GM18508 (cell line): Measurements from ENCODE around the gene WNT9B.

Experiments used
- ATAC-seq: cut with Tn5 transposase; IDR thresholded peaks from one replicate; pipeline ENCODE4 v1.9.1; 2021; ENCODE audit warnings: moderate number of reproducible peaks; ENCODE audit not compliant: insufficient read depth, unreplicated experiment

WNT9B gene, protein sequence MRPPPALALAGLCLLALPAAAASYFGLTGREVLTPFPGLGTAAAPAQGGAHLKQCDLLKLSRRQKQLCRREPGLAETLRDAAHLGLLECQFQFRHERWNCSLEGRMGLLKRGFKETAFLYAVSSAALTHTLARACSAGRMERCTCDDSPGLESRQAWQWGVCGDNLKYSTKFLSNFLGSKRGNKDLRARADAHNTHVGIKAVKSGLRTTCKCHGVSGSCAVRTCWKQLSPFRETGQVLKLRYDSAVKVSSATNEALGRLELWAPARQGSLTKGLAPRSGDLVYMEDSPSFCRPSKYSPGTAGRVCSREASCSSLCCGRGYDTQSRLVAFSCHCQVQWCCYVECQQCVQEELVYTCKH

GRCh38 chr17:46851029-46851741, at the start of gene WNT9B:
TSS of gene WNT9B (plus strand) at chr17:46851583. CDS start at chr17:46851639, 56 bp downstream.
- ATAC-seq: no peak

- ATAC-seq: no peak
Measured at GRCh38 chr17:46802800-46803199, 48.6 kb upstream of the WNT9B start.

GRCh38 chr17:46803544-46803943, 47.8 kb upstream of the WNT9B start:
- ATAC-seq: no peak

- ATAC-seq: no peak
Measured at GRCh38 chr17:46805771-46806170, 45.6 kb upstream of the WNT9B start.

GRCh38 chr17:46809110-46809571, 42.2 kb upstream of the WNT9B start:
- no peak for ATAC-seq

- ATAC-seq: no peak
Measured at GRCh38 chr17:46810837-46811236, 40.5 kb upstream of the WNT9B start.

- ATAC-seq: no peak
Measured at GRCh38 chr17:46811978-46812583, 39.3 kb upstream of the WNT9B start.

GRCh38 chr17:46812624-46813318, 38.6 kb upstream of the WNT9B start:
- ATAC-seq: no peak

DNA sequence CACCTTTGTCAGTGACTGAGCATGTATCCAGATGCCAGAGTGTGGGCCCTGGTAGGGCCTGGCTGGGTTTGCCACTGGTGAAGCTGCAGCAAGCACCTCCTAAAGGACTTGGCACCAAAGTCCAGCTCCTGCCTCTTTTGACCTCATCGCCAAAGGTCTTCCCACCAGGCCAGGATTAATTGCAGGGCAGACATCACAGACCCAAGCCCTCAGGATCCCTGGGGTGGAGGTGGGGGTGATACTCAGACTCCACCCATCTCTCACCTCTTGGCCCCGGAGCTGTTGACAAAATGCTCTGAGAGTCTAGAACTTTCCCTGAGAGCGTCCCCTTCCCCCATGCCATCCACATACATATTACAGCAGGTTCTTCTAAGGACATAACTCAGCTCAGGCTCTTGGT, 37.5 kb upstream of the WNT9B start:
- ATAC-seq: no peak

DNA sequence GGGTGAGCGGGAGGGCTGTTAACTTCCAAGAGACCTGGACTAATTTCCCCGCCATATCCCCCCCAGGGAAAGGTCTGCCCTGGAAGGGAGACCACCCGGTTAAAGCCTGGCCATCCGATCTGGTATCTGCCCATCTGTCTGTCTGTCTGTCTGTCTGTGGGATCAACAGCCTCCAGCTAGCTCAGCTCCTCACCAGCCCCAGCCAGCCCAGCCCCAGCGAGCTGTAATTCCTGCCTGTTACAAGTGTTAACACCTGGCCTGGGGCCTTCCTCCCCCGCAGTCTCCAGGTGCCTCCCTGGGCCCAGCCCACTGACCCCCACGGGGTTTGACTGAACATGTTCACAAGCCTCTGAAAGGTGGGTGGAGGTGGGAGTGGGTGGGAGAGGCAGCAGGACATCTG, 36.9 kb upstream of the WNT9B start:
- no peak for ATAC-seq

- ATAC-seq: no peak
Measured at GRCh38 chr17:46815474-46816353, 35.7 kb upstream of the WNT9B start.

DNA sequence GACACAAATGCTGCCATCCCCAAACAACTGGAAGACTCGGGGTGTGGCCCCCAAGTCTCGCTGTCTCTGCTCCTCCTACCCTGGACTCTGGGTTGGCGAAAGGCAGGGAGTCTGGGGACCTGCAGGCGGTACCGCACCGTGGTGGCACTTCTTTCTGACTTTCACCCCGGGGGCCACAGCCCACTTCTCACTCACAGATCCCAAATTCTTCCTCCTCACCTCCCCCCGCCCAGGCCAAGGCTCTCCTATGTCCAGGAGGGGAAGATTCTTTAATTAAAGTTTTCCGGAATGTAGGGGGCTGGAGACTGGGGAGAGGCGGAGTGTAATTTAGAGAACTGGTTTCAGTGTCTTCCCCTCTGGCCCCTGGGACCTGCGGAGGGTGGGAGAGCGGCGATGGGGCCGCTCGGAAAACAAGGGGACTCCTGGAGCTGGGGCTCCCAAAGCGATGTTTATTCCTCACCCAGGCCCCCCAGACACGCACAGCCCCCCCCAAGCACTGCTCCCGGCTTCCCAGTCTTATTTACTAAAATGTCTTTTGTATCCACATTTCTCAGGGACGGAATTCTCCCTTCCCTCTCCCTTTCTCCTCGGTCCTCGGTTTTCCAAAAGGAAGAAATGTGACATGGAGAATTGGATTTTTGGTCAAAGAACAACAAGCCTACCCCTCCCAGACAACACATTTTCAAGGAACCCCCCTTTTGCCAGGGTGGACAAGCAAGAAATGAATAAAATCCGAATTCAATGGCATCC, 34.1 kb upstream of the WNT9B start:
- no peak for ATAC-seq

- ATAC-seq: no peak
Measured at GRCh38 chr17:46817901-46818209, 33.5 kb upstream of the WNT9B start.

DNA sequence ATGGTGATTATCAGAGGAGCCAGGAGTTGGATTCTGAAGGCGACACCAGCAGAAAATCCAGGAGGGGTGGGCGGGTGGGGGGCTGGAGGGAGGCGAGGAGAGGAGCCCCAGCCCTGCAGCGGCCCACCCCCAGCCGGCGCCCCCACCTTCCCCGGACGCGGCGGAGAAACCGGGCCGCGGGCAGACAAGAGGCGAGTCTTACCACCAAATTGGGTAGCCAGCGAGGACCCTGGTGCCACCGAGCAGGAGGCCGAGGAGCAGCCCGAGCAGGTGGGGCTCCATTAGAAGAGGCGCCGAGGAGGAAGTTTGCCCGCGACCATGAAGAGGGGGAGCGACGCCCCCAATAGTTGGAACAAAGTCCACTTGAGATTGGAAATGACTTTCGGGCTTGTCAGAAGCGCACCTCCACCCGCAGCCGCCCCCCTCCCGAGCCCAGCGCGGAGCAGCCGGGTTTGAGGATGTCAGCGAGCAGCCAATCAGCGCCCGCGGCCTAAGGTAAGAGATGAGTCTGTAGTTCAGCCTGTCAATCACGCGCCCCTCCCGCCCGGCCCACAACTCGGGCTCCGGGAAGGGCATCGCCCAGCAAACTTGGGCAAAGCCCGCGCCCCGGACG, 33.0 kb upstream of the WNT9B start, which contains the start of gene WNT3:
WNT3 (minus strand) TSS at position 377 of the 613 bp plus-strand sequence; CDS start at position 282, 95 bp downstream.
- ATAC-seq: no peak

- ATAC-seq: no peak
Measured at GRCh38 chr17:46818929-46819859, 32.2 kb upstream of the WNT9B start.

- ATAC-seq: no peak
Measured at GRCh38 chr17:46819906-46820351, 31.5 kb upstream of the WNT9B start.

- no peak for ATAC-seq
Measured at GRCh38 chr17:46820592-46821450, 30.6 kb upstream of the WNT9B start.
